IMR-90 (cell line): ENCODE results near the gene CDX2.

ENCODE experiments used
- CEBPB ChIP-seq: IDR thresholded peaks from 2 replicates; pipeline ENCODE4 v1.6.1; 2012; ENCODE audit warnings: low read depth, low read length, improper control_type of control experiment
- CHD1 ChIP-seq: IDR thresholded peaks from 2 replicates; pipeline ENCODE4 v1.6.1; 2012; ENCODE audit warnings: low read depth, low read length, improper control_type of control experiment
- NFE2L2 ChIP-seq: fragments of 150-350 bp; IDR thresholded peaks from 2 replicates; pipeline ENCODE4 v1.6.1; 2016; ENCODE audit warnings: low read depth, mild to moderate bottlenecking, low read length
- POLR2A ChIP-seq: IDR thresholded peaks from 2 replicates; pipeline ENCODE4 v1.6.1; 2012; ENCODE audit warnings: mild to moderate bottlenecking, low read depth, low read length
- RFX5 ChIP-seq: IDR thresholded peaks from 2 replicates; pipeline ENCODE4 v1.8.0; 2012; ENCODE audit warnings: low read depth, mild to moderate bottlenecking, low read length, moderate library complexity
- SMC3 ChIP-seq: fragments of 150-350 bp; IDR thresholded peaks from 2 replicates; pipeline ENCODE4 v1.6.1; 2016; ENCODE audit warnings: low read depth, mild to moderate bottlenecking, antibody characterized with exemption, low read length, moderate library complexity
- TF ChIP-seq, protein P1 (sequence below): conservative IDR thresholded peaks from 2 replicates; pipeline ENCODE4 v1.5.1; 2012; ENCODE audit warnings: mild to moderate bottlenecking, low read depth, low read length, improper control_type of control experiment

DNA sequence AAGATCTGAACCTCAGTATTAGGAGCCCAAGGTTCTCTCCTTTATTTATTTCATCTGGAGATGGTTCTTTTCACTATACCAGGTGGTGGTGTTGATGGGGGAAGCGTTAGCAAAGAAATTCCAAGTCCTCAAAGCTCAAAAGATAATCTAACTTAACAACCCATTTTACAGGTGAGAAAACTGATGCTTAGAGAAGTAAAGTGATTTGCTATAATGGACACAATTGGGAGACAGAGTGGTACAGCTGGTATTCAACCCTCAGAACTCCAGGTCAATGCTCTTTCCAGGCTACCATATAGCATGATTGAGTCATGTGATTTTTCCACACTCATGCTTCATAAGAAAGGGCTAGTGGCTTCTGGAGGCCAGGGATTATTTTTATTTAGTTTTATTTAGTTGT lies 44.4 kb upstream of the CDX2 start:
- TF ChIP-seq, protein P1, sequence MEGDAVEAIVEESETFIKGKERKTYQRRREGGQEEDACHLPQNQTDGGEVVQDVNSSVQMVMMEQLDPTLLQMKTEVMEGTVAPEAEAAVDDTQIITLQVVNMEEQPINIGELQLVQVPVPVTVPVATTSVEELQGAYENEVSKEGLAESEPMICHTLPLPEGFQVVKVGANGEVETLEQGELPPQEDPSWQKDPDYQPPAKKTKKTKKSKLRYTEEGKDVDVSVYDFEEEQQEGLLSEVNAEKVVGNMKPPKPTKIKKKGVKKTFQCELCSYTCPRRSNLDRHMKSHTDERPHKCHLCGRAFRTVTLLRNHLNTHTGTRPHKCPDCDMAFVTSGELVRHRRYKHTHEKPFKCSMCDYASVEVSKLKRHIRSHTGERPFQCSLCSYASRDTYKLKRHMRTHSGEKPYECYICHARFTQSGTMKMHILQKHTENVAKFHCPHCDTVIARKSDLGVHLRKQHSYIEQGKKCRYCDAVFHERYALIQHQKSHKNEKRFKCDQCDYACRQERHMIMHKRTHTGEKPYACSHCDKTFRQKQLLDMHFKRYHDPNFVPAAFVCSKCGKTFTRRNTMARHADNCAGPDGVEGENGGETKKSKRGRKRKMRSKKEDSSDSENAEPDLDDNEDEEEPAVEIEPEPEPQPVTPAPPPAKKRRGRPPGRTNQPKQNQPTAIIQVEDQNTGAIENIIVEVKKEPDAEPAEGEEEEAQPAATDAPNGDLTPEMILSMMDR: no peak
- TF ChIP-seq RFX5 (no peak), SMC3 (no peak), CEBPB (no peak), CHD1 (no peak), NFE2L2 (no peak), POLR2A (no peak)
